Activated CD4-positive, alpha-beta memory T cell treated with anti-CD3 and anti-CD28 coated beads for 36 hours (primary cell): ENCODE measurements around the gene OR13G1. TPM values are rescaled to one million over a fixed set of nuclear protein-coding genes. Genes with fewer than 3 reads are reported as not detected.

Source experiments
- CTCF ChIA-PET: fragments of 350-600 bp; sonication (Branson Sonifier 250); formaldehyde crosslinking; loops from one replicate; lab custom pipeline; 2021; ENCODE audit warnings: antibody characterized with exemption, inconsistent platforms; lab: Charles Lee
- POLR2A ChIA-PET: fragments of 350-600 bp; sonication (Branson Sonifier 250); formaldehyde crosslinking; loops from one replicate; lab custom pipeline; 2021; ENCODE audit warnings: antibody characterized with exemption; lab: Charles Lee
- DNase-seq: peaks from one replicate; pipeline ENCODE4 v3.0.0-alpha.2; 2020
- H3K27ac Mint-ChIP-seq: one replicate; pipeline ENCODE4 v1.8.0; 2021; ENCODE audit warnings: mixed read lengths
- H3K27me3 Mint-ChIP-seq: one replicate; pipeline ENCODE4 v1.8.0; 2021; ENCODE audit warnings: mixed read lengths
- H3K36me3 Mint-ChIP-seq: one replicate; pipeline ENCODE4 v1.8.0; 2021; ENCODE audit warnings: mixed read lengths
- H3K4me1 Mint-ChIP-seq: one replicate; pipeline ENCODE4 v1.8.0; 2021; ENCODE audit warnings: low read depth, mixed read lengths
- H3K4me3 Mint-ChIP-seq: one replicate; pipeline ENCODE4 v1.8.0; 2021; ENCODE audit warnings: mild to moderate bottlenecking, mixed read lengths
- H3K9me3 Mint-ChIP-seq: one replicate; pipeline ENCODE4 v1.8.0; 2021; ENCODE audit warnings: mixed read lengths
- intact Hi-C: fragments of 100-400 bp; cut with micrococcal nuclease; formaldehyde crosslinking; loops from one replicate; pipeline ENCODE4 v1.15.1; 2023
- total RNA-seq, 2 experiments: library from RNA; stranded (reverse); gene quantifications; one replicate each; pipeline ENCODE4 v1.2.3, GENCODE V29; 2021

The OR13G1 gene
- total RNA-seq, 2 experiments from 2014 or later = not detected

DNA sequence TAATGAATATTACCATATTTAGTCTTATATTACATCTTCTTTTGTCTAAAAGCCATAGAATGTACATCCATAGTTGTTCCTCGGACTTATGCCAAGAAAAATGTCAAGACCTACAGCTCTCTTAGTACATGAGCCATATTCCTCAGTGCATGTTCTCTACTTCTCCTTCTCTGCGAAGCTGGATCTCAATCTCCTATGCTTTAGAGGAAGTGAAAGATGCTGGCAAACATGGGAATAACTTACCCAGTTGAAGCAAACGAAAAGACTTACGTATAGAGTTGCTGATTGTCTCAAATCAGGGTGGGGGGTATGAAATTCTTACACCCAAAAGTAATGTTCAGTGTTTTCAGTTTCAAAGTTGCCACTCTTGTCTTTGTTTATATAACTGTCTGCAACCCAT lies 32.7 kb downstream of the OR13G1 start:
- POLR2A ChIA-PET = no interaction called here
- H3K27me3 Mint-ChIP-seq = peaks cover 3% of the 10 kb centered on the region

GRCh38 chr1:247642742-247643141 lies 36.8 kb downstream of the OR13G1 start:
- Mint-ChIP-seq H3K4me3 (no peak overlapping the region), H3K9me3 (peaks cover 2% of the 10 kb centered on the region), H3K27me3 (peaks cover 25% of the 10 kb centered on the region), H3K27ac (no peak overlapping the region), H3K4me1 (no peaks in the 10 kb centered on the region), H3K36me3 (no peaks in the 10 kb centered on the region)
- ChIA-PET CTCF (no interaction called here), POLR2A (no interaction called here)
- intact Hi-C loops = no loop called here
- no peak for DNase-seq

More for the DNA sequence above, 32.7 kb downstream of the OR13G1 start:
- no peak overlapping the region for H3K27ac Mint-ChIP-seq
- DNase-seq = no peak
- H3K9me3 Mint-ChIP-seq = no peaks in the 10 kb centered on the region
- CTCF ChIA-PET = no interaction called here
- no peaks in the 10 kb centered on the region for H3K36me3 Mint-ChIP-seq
- H3K4me3 Mint-ChIP-seq = no peak overlapping the region
- H3K4me1 Mint-ChIP-seq = no peaks in the 10 kb centered on the region
- intact Hi-C loops = no loop called here

DNA sequence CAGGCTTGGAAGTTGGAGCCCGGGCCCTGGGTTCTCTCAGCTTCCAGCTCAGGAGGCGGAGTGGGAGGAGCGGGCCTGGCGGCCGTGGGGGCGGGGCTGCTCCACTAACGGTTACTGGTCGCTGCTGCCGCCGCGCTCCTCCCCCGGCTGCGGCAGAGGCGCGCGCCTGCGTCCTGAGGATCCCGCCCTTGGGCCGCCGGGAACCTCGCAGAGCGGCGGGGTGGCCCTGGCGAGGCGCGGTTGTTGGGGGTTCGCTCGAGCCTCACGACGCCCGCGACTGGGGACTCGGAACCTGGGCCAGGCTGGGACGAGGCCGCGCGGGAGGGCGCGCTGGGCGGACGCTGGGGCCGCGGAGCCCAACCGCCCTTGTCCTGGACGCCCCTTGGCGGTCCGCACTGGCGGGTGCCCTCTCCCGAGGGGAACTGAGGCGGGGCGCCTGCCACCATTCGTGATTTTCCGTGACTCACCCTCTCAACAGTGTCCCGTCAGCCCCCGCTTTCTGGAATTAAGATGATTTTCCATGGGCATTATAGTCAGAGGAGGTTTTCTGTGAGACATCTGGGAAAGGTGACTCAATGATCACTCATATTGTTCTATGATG lies 40.1 kb downstream of the OR13G1 start:
- POLR2A ChIA-PET = no interaction called here
- CTCF ChIA-PET = no interaction called here
- H3K36me3 Mint-ChIP-seq = no peaks in the 10 kb centered on the region
- peaks cover 2% of the 10 kb centered on the region for H3K9me3 Mint-ChIP-seq
- intact Hi-C loops = no loop called here
- no peaks in the 10 kb centered on the region for H3K4me1 Mint-ChIP-seq
- no peak overlapping the region for H3K27ac Mint-ChIP-seq
- H3K27me3 Mint-ChIP-seq = peaks cover 37% of the 10 kb centered on the region
- no peak overlapping the region for H3K4me3 Mint-ChIP-seq
- DNase-seq = peak; percentile 37

DNA sequence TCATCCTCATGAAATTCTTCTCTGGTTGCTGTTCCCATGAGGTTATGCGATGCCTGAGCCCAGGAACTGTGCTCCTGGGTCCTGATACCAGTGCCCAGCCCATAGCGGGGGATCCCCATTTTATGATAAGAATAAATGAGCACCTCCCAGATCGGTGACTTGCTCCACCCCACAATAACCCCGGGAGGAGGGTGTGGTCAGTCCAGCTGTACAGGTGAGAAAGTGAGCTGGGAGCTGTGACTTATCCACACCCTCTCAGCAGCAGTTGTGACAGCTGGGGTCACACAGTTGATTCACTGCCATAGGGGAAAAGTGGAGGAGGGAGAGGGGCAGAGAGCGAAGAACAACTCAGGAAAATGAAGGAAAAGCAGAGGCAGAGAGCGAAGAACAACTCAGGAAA lies 40.8 kb downstream of the OR13G1 start:
- peaks cover 38% of the 10 kb centered on the region for H3K27me3 Mint-ChIP-seq
- intact Hi-C loops = no loop called here

GRCh38 chr1:247638011-247638410 lies 41.5 kb downstream of the OR13G1 start:
- CTCF ChIA-PET = no interaction called here
- Mint-ChIP-seq H3K4me3 (no peak overlapping the region), H3K4me1 (no peaks in the 10 kb centered on the region), H3K36me3 (no peaks in the 10 kb centered on the region), H3K27me3 (peaks cover 35% of the 10 kb centered on the region), H3K9me3 (peaks cover 2% of the 10 kb centered on the region), H3K27ac (no peak overlapping the region)
- POLR2A ChIA-PET = no interaction called here
- intact Hi-C loops = no loop called here
- no peak for DNase-seq

More for the DNA sequence above, 40.8 kb downstream of the OR13G1 start:
- POLR2A ChIA-PET = no interaction called here
- CTCF ChIA-PET = no interaction called here
- Mint-ChIP-seq H3K36me3 (no peaks in the 10 kb centered on the region), H3K9me3 (peaks cover 2% of the 10 kb centered on the region), H3K4me3 (no peak overlapping the region), H3K4me1 (no peaks in the 10 kb centered on the region), H3K27ac (no peak overlapping the region)
- DNase-seq = no peak

DNA sequence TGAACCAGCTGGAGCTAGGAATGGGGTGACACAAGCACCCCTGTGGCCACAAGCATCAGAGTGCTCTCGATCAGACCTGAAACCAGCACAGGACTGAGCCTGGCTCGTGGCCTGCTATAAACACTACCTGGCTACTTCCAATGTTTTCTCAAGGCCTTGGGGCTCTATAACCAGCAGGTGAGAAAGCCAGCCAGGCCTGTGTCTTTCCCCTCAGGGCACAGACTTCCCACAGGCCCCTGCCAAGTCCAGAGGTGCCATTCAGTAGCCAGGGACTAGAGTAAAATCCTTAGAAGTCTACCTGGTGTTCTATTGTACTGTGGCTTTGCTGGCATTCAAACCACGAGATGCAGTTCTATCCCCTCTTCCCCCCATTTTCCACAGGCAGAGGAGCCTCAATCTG lies 51.6 kb downstream of the OR13G1 start:
- H3K4me1 Mint-ChIP-seq = no peaks in the 10 kb centered on the region
- H3K9me3 Mint-ChIP-seq = peaks cover 9% of the 10 kb centered on the region
- H3K36me3 Mint-ChIP-seq = no peaks in the 10 kb centered on the region
- ChIA-PET POLR2A (no interaction called here), CTCF (no interaction called here)
- intact Hi-C loops = no loop called here
- H3K27ac Mint-ChIP-seq = no peak overlapping the region
- H3K27me3 Mint-ChIP-seq = peaks cover 7% of the 10 kb centered on the region
- DNase-seq = no peak
- H3K4me3 Mint-ChIP-seq = no peak overlapping the region

Other genes with a start within 250 kb of the OR13G1 start
- gene OR2B11, start 221.6 kb downstream of the OR13G1 start, total RNA-seq = not detected
- gene OR2C3, start 143.3 kb downstream of the OR13G1 start, total RNA-seq = not detected
- gene GCSAML, start 130.6 kb downstream of the OR13G1 start, total RNA-seq = not detected
- not detected for gene OR2G2, start 91.4 kb downstream of the OR13G1 start, total RNA-seq
- gene OR2G3, start 74.2 kb downstream of the OR13G1 start, total RNA-seq = not detected
- gene OR6F1, start 36.9 kb upstream of the OR13G1 start, total RNA-seq = not detected
- gene OR14K1, start 58.9 kb upstream of the OR13G1 start, total RNA-seq = not detected
- not detected for gene OR14A2, start 68.4 kb upstream of the OR13G1 start, total RNA-seq
- not detected for gene OR1C1, start 80.8 kb upstream of the OR13G1 start, total RNA-seq
- not detected for gene OR14A16, start 144.4 kb upstream of the OR13G1 start, total RNA-seq
- gene OR11L1, start 162.2 kb upstream of the OR13G1 start, total RNA-seq = not detected
- under 1 TPM in 1 of 2 experiments, not detected in 1; 0.19 TPM for gene TRIM58, start 177.4 kb upstream of the OR13G1 start, total RNA-seq
- gene OR2W3, start 215.8 kb upstream of the OR13G1 start, total RNA-seq = not detected
- gene OR2T8, start 240.5 kb upstream of the OR13G1 start, total RNA-seq = not detected
- gene OR2AJ1, start 245.2 kb upstream of the OR13G1 start, total RNA-seq = not detected